ENCODE results near the gene GALNT3.

Gene GALNT3

DNA sequence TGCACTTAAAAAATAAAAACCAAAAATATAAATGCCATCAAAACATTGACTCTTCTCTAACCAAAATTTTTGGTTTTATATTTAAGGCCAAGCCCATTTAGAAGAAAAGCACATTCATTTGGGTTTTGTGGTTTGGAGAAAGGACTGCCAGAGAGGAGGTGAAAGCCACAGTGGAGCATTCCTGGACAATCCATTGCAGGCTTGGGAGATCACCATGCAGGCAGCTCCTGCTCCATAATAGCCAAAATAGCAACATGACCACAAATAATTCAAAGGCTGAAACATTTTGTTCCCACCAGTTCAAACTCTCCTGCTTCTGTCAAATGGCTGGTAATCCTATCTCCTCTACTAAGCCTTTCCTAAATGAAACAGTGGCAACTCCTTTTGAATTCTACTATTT lies 73.5 kb downstream of the GALNT3 start:
- no peak for DNase-seq

DNA sequence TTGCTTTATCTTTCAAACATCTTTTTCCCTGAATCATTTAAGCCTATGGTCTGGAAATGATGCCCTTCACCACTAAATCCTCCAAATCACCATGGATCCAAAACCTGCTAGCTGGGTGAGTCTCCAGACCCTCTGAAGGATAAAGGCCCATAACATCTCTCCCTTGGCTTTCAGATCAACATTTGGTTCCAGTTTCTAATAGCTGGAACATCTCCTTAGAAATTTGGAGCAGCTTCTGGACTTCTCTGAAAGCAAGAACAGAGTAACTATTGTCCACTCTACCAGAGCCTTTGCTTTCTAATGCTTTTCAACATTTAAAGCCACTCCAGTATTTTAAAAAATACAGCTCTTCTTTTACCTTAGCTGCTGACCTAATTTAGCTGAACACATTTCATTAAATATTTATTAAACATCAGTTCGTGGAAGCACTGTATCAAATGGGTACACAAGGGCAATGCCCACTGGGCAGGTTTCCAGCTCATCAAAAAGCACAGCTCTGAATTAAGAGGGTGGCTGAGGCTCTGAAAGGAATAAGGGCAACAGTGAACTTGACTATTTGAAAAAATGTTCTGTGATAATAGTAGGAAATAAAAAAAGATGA lies 75.3 kb downstream of the GALNT3 start:
- no peak for DNase-seq

GRCh38 chr2:165716091-165716490 lies 78.0 kb downstream of the GALNT3 start:
- DNase-seq, result no peak

DNA sequence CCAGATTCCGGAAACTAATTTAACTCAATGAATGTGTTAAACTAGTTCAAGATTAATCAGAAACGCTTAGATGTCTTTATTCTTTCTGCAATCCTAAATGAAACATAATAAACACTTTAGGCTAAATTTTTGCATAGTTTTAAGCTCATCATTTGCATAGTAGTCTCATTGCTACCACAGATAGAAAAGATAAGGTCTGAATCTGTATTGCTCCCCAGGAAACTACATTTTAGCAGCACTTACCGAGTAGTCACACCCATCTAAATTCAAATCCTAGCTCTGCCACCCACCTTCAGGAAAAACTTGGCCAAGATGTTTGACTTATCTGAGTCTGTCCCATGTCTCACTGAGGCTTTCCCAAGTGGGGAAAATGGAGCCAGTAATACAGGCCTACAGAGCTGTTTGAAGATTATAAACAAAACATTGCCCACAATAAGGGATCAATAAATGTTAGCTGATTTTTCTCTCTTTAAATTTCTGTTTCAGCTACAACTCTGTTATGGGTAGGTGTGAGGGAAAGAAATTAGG lies 87.0 kb downstream of the GALNT3 start:
- DNase-seq, result no peak

GRCh38 chr2:165701147-165701546 lies 92.9 kb downstream of the GALNT3 start:
- no peak for DNase-seq

DNA sequence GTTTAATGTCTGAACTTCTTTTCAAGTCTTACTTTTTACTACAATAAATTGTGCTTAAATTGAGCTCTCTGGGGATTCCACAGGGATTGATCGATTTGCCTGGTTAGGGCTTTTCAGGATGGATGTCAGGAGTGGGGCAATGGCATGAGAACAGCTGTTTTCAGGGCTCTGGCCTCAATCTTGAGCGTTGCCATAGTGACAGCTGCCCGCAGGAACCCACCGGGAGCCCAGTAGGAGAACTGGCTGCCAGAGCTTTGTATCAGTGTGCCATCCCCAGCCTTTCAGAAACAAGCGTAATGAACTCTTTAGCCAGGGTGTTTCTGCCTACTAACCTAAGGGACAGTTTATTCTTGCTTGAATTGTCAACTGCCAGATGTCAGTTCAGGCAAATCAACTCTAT lies 93.5 kb downstream of the GALNT3 start:
- DNase-seq, result no peak

GRCh38 chr2:165699946-165700345 lies 94.1 kb downstream of the GALNT3 start:
- DNase-seq, result no peak

- no peak for DNase-seq
Observed at GRCh38 chr2:165698444-165698884, 95.6 kb downstream of the GALNT3 start.

DNA sequence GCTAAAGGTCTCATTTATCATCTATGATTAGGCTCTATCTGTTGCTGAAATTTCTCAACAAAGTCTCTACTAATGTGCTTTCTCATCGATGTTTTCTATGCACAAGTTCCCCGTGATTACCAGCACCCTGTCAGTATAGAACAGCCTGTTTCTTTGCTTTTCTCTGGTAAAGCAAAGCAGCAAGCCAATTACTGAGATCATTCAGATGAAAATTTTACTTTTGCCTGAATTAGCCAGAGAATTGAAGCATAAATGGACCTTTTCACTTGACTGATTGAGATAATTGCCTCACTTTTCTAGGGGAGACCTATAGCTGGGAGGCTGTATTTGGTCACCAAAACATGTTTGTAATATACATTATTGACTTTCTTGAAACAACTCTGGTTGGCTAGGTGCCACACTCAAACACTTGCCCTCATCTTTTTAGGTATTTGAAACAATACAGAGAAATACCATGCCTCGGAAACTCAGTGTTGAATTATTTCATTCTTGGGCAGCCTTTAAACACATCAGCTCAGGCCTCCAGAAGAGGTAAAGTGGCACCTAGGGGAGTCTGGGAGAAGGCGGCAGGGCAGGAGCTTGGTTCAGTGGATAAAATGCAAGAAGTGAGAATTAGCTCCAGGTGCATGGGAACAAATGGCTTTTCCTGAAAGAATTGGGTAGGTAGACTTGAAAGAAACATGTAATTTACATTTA lies 96.2 kb downstream of the GALNT3 start:
- DNase-seq, result no peak

All from CD4-positive, alpha-beta T cell treated with Interleukin-10 for 1 hour (primary cell).